Measurements from ENCODE around the gene RMC1.

DNA sequence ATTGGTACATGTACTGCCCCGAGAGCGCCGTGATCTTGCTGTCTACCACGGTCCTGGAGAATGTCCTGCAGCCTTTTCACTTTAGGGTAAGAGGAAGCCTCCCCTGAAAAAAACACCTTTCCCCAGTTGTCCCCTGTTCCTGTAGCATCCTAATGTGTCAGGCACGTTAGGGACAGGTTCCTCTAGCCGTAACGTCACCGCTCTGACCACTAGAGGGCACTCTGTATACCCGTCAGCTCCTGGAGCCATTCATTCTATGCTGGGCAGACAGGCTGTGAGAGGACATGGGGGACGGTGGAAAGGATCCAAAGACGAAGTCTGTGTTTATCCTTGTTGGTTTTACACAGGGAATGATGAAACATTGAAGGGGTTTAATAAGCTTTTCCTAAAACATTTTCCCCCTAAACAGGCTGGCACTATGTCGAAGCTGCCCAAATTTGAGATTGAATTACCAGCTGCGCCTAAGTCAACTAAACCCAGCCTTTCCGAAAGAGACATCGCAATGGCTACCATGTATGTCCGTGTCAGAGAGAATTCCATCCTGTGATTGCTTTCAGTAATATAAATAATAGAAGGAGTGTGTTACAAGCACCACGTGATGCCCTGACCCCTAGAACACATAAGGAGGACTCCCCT is 12.7 kb downstream of the RMC1 start:
- TF ChIP-seq, protein P1, sequence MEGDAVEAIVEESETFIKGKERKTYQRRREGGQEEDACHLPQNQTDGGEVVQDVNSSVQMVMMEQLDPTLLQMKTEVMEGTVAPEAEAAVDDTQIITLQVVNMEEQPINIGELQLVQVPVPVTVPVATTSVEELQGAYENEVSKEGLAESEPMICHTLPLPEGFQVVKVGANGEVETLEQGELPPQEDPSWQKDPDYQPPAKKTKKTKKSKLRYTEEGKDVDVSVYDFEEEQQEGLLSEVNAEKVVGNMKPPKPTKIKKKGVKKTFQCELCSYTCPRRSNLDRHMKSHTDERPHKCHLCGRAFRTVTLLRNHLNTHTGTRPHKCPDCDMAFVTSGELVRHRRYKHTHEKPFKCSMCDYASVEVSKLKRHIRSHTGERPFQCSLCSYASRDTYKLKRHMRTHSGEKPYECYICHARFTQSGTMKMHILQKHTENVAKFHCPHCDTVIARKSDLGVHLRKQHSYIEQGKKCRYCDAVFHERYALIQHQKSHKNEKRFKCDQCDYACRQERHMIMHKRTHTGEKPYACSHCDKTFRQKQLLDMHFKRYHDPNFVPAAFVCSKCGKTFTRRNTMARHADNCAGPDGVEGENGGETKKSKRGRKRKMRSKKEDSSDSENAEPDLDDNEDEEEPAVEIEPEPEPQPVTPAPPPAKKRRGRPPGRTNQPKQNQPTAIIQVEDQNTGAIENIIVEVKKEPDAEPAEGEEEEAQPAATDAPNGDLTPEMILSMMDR (conservative IDR thresholded peaks at IDR 0.05; ENCODE audit: low read length) = peak; percentile 97
- TF ChIP-seq EZH2phosphoT487 (IDR thresholded peaks at IDR 0.05; ENCODE audit: borderline replicate concordance, low read depth, low read length) = no peak
